HepG2 (cell line): ENCODE data around the gene RAI14. TPM values are rescaled to one million over a fixed set of nuclear protein-coding genes. Genes with fewer than 3 reads are reported as not detected.
A peak's percentile ranks its signal among the peaks of the same experiment; 100 is the strongest.

Experiments
- ATAC-seq: fragments of 200-7000 bp; cut with Tn5 transposase; 3 replicates; pipeline ENCODE4 v1.9.1; 2020; ENCODE audit warnings: mild to moderate bottlenecking, moderate library complexity
- BruUV-seq: library from RNA; stranded (reverse); fragments of 400-500 nt; replicated peaks from 2 replicates; lab custom pipeline; 2021; lab: Mats Ljungman, UMichigan
- CTCF ChIA-PET: fragments of 300-600 bp; formaldehyde crosslinking; extraction: SDS; loops from one replicate; lab custom pipeline; 2021; ENCODE audit warnings: low total read pairs, inconsistent platforms, low intra/inter-chr PET ratio; lab: Yijun Ruan, JAX
- POLR2A ChIA-PET: fragments of 350-600 bp; sonication (Branson Sonifier 250); formaldehyde crosslinking; loops from one replicate; lab custom pipeline; 2020; ENCODE audit warnings: antibody characterized with exemption, inconsistent platforms; lab: Yijun Ruan, JAX
- DNase-seq: peaks from one replicate; pipeline ENCODE4 v3.0.0-alpha.2; 2015; ENCODE audit warnings: low spot score
- FAIRE-seq: peaks from 3 replicates; lab custom pipeline; 2011; peaks lifted over from hg19 to GRCh38; lab: Jason Lieb, UNC
- H2AFZ ChIP-seq: one replicate; pipeline ENCODE4 v1.6.1; 2011; ENCODE audit warnings: low read length, inconsistent platforms
- H3K27ac ChIP-seq: fragments of 300-600 bp; 3 replicates; pipeline ENCODE4 v1.8.0; 2011; ENCODE audit warnings: mixed run types, mild to moderate bottlenecking, mixed read lengths, low read length, inconsistent platforms; ENCODE audit not compliant: insufficient read depth; ENCODE audit errors: extremely low read length
- H3K27me3 ChIP-seq, 2 experiments: fragments of 200-600 bp in 1 of 2; 2 replicates in 1 of 2; 3 replicates in 1 of 2; pipeline versions ENCODE4 v1.6.0 to v1.8.0; 2011; ENCODE audit warnings: low read length in 2 of 2, mild to moderate bottlenecking in 2 of 2, moderate library complexity in 2 of 2, inconsistent platforms in 1 of 2; ENCODE audit not compliant: insufficient read depth in 2 of 2, control insufficient read depth in 1 of 2
- H3K36me3 ChIP-seq, 2 experiments: fragments of 200-600 bp in 1 of 2; replicated peaks in 1 of 2; 2 replicates in 1 of 2; 3 replicates in 1 of 2; pipeline versions ENCODE4 v1.5.1 to v1.8.0; 2011; ENCODE audit warnings: low read length in 2 of 2, inconsistent platforms in 1 of 2; ENCODE audit not compliant: insufficient read depth in 2 of 2, control insufficient read depth in 1 of 2
- H3K4me1 ChIP-seq: 2 replicates; pipeline ENCODE4 v1.5.1; 2012; ENCODE audit warnings: low read length, inconsistent platforms; ENCODE audit not compliant: insufficient read depth
- H3K4me2 ChIP-seq: 2 replicates; pipeline ENCODE4 v1.6.0; 2011; ENCODE audit warnings: low read depth, low read length, inconsistent platforms
- H3K4me3 ChIP-seq, 3 experiments: fragments of 200-600 bp in 1 of 3; sonication (generic), shearing (Covaris generic) in 1 of 3; replicated peaks in 1 of 3; 2 replicates each; pipeline ENCODE4 v1.5.1; 2011 to 2016; ENCODE audit warnings: low read length in 3 of 3, inconsistent platforms in 2 of 3, low read depth in 2 of 3, mild to moderate bottlenecking in 2 of 3, control low read depth in 1 of 3, mixed read lengths in 1 of 3; ENCODE audit not compliant: insufficient read depth in 1 of 3
- H3K79me2 ChIP-seq: one replicate; pipeline ENCODE4 v1.6.1; 2011; ENCODE audit warnings: low read length, inconsistent platforms; ENCODE audit not compliant: insufficient read depth
- H3K9ac ChIP-seq: 2 replicates; pipeline ENCODE4 v1.6.0; 2011; ENCODE audit warnings: mild to moderate bottlenecking, low read depth, low read length, inconsistent platforms; ENCODE audit not compliant: insufficient read depth
- H3K9me3 ChIP-seq: 2 replicates; pipeline ENCODE4 v1.5.1; 2012; ENCODE audit warnings: mild to moderate bottlenecking, low read length
- H4K20me1 ChIP-seq: 2 replicates; pipeline ENCODE4 v1.6.0; 2011; ENCODE audit warnings: inconsistent platforms, mild to moderate bottlenecking, low read length, moderate library complexity; ENCODE audit not compliant: insufficient read depth
- ADNP ChIP-seq: sonication (generic); formaldehyde crosslinking; IDR thresholded peaks from 2 replicates; pipeline ENCODE4 v1.4.0; 2020; ENCODE audit warnings: missing genetic modification reagents
- GABPB1 ChIP-seq: IDR thresholded peaks from 2 replicates; pipeline ENCODE4 v1.6.1; 2016; ENCODE audit warnings: mild to moderate bottlenecking, missing genetic modification reagents, moderate library complexity, missing compliant biosample characterization
- GATAD2A ChIP-seq: IDR thresholded peaks from 2 replicates; pipeline ENCODE4 v1.6.1; 2016
- HDAC2 ChIP-seq: sonication (generic); formaldehyde crosslinking; IDR thresholded peaks from 2 replicates; pipeline ENCODE4 v1.4.0; 2020; ENCODE audit warnings: missing genetic modification reagents
- JUN ChIP-seq: sonication (generic); formaldehyde crosslinking; IDR thresholded peaks from 2 replicates; pipeline ENCODE4 v1.4.0; 2020; ENCODE audit warnings: mild to moderate bottlenecking, missing genetic modification reagents
- POLR2AphosphoS5 ChIP-seq: IDR thresholded peaks from 2 replicates; pipeline ENCODE4 v1.6.1; 2012; ENCODE audit warnings: low read depth, low read length
- RARA ChIP-seq: IDR thresholded peaks from 2 replicates; pipeline ENCODE4 v1.6.1; 2016; ENCODE audit warnings: missing genetic modification reagents, missing compliant biosample characterization
- RBAK ChIP-seq: sonication (generic); formaldehyde crosslinking; IDR thresholded peaks from 2 replicates; pipeline ENCODE4 v1.5.1; 2020; ENCODE audit warnings: mild to moderate bottlenecking, missing genetic modification reagents
- SNAPC2 ChIP-seq: sonication (generic); formaldehyde crosslinking; IDR thresholded peaks from 2 replicates; pipeline ENCODE4 v1.8.1; 2022; ENCODE audit warnings: mild to moderate bottlenecking, missing genetic modification reagents
- SP1 ChIP-seq, 2 experiments: fragments of 450-650 bp in 1 of 2; sonication (generic) in 1 of 2; formaldehyde crosslinking in 1 of 2; IDR thresholded peaks; 2 replicates each; pipeline versions ENCODE4 v1.4.0 to v1.6.1; 2016 to 2020; ENCODE audit warnings: missing genetic modification reagents in 1 of 2
- YEATS4 ChIP-seq: sonication (generic); formaldehyde crosslinking; IDR thresholded peaks from 2 replicates; pipeline ENCODE4 v1.4.0; 2020; ENCODE audit warnings: missing genetic modification reagents, borderline replicate concordance
- ZNF362 ChIP-seq: sonication (generic); formaldehyde crosslinking; IDR thresholded peaks from 2 replicates; pipeline ENCODE4 v1.4.0; 2020; ENCODE audit warnings: missing genetic modification reagents, mild to moderate bottlenecking, borderline replicate concordance
- ZNF382 ChIP-seq: sonication (generic); formaldehyde crosslinking; IDR thresholded peaks from 2 replicates; pipeline ENCODE4 v1.5.0; 2020; ENCODE audit warnings: missing genetic modification reagents, mild to moderate bottlenecking, borderline replicate concordance
- ZNF547 ChIP-seq: sonication (generic); formaldehyde crosslinking; IDR thresholded peaks from 2 replicates; pipeline ENCODE4 v1.5.1; 2020; ENCODE audit warnings: mild to moderate bottlenecking, missing genetic modification reagents
- ZNF703 ChIP-seq: sonication (generic); formaldehyde crosslinking; IDR thresholded peaks from 2 replicates; pipeline ENCODE4 v1.5.1; 2020; ENCODE audit warnings: missing genetic modification reagents, mild to moderate bottlenecking, moderate library complexity, borderline replicate concordance
- ZNF709 ChIP-seq: sonication (generic); formaldehyde crosslinking; IDR thresholded peaks from 2 replicates; pipeline ENCODE4 v1.5.0; 2020; ENCODE audit warnings: mild to moderate bottlenecking, missing genetic modification reagents
- WGBS: methylation state at CpG from one replicate; pipeline ENCODE4 v1.1.6; 2017; ENCODE audit warnings: low lambda C conversion rate; 5-methylcytosine and 5-hydroxymethylcytosine counted together
- in situ Hi-C: cut with HindIII; loops from 2 replicates; pipeline ENCODE4 v1.10.0; 2017; ENCODE audit warnings: low pct_unique_long_range_greater_than_20kb; ENCODE audit not compliant: extremely low pct_ligation_motif_present
- intact Hi-C: fragments of 100-400 bp; cut with micrococcal nuclease; formaldehyde crosslinking; loops from one replicate; pipeline ENCODE4 v1.10.0; 2022; ENCODE audit not compliant: unreplicated experiment
- polyA plus RNA-seq, 8 experiments: library from polyadenylated mRNA; depleted of rRNA in 3 of 8; stranded (reverse) in 7 of 8; unstranded in 1 of 8; fragments of >200 nt; fragmentation: Illumina TruSeq in 4 of 8; extraction: Trizol in 4 of 8; gene quantifications; 2 replicates each; pipeline versions ENCODE4 v1.2.1 to v1.2.3, GENCODE V29; 2011 to 2016; ENCODE audit warnings: low read depth in 4 of 8, missing spikeins in 1 of 8, mixed read lengths in 1 of 8; ENCODE audit not compliant: insufficient read depth in 1 of 8
- total RNA-seq, 5 experiments: library from RNA; depleted of rRNA; stranded (reverse); fragments of >200 nt; fragmentation: Illumina TruSeq; extraction: Trizol; gene quantifications; 2 replicates each; pipeline ENCODE4 v1.2.3, GENCODE V29; 2016; ENCODE audit warnings: low read depth in 1 of 5
- TF ChIP-seq, protein P1 (sequence below): sonication (generic); formaldehyde crosslinking; IDR thresholded peaks from 2 replicates; pipeline ENCODE4 v1.4.0; 2020; ENCODE audit warnings: missing genetic modification reagents
- TF ChIP-seq, protein P2 (sequence below): sonication (generic); formaldehyde crosslinking; IDR thresholded peaks from 2 replicates; pipeline ENCODE4 v1.4.0; 2020; ENCODE audit warnings: missing genetic modification reagents
- TF ChIP-seq, protein P3 (sequence below): IDR thresholded peaks from 2 replicates; pipeline ENCODE4 v1.6.1; 2016; ENCODE audit warnings: missing genetic modification reagents, missing compliant biosample characterization

The RAI14 gene
- total and polyA plus RNA-seq, 2 of the 13 experiments (the other 11 are each of a cell fraction or from before 2014, with no cell fraction given): 12.6 to 18.2 TPM

DNA sequence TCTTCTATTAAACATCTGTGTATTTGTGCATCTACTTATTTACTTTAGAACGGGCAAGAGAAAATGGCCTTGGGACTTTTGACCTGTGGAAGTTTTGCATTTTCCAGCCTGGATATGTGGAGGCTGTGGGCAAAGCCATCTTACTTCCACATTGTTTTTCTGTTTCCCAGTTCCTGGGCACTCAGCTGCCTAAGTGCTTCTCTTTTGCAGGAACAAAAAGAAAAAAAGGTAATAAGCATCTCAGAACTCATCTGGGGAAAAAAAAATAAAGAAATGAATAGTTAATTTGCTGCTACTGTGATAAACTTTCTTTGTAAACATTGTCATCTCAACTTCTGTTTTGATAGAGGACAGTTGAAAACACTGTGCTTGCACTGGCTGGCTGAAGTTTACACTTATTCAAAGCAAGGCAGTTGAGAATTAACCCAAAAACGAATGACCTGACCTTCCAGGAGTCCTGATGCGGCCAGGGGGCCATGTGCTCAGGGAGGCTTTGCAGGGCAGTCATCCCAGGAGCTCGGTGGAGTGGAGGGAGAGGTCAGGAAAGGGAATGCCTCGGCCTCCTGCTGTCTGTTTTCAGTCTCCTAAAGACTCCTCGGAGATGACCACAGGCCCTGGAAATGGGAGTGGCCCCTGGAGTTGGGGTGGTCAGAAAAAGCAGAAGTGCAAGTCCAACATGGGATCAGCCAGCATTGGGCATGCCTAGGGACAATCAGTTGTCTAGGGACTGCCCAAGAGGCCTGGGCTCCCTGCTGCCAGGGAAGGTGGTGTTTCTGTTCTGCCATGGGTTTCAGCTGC is 75.5 kb downstream of the RAI14 start:
- Histone ChIP-seq H4K20me1 (no peaks in the 10 kb centered on the region), H3K36me3 (no peaks in the 10 kb centered on the region; a peak in 1 of 5 replicates), H3K4me1 (peaks cover 32% of the 10 kb centered on the region), H3K4me3 (peak overlapping the region in 2 of 3 experiments; percentile 14 to 21; a peak in 2 of 6 replicates), H3K9ac (peak overlapping the region; percentile 56), H2AFZ (peak overlapping the region; percentile 71), H3K79me2 (no peaks in the 10 kb centered on the region), H3K27ac (peak overlapping the region; percentile 94), H3K9me3 (peaks cover 13% of the 10 kb centered on the region), H3K27me3 (no peaks in the 10 kb centered on the region), H3K4me2 (peak overlapping the region; percentile 64)
- 20% methylated on average over 6 of the region's 6 CpGs for WGBS
- CTCF ChIA-PET: no interaction called here
- DNase-seq: peak; percentile 76
- no TSS peak for BruUV-seq
- peak; percentile 69 for FAIRE-seq
- in situ Hi-C loops: no loop called here
- POLR2A ChIA-PET: interaction anchor here (0.9 to 1.3 kb wide), 2 partner anchors 25 to 45 kb away, joined by 3 to 4 read pairs; no protein-coding TSS in a partner anchor
- ATAC-seq: peak; percentile 92
- intact Hi-C loops: no loop called here
- TF ChIP-seq ZNF547 (CRISPR knock-in tag) (no peak), JUN (CRISPR knock-in tag) (no peak), SP1 (IDR thresholded peaks at IDR 0.05) (no peak), SP1 (CRISPR knock-in tag; IDR thresholded peaks at IDR 0.05) (no peak), HDAC2 (CRISPR knock-in tag) (peak; percentile 56), ZNF382 (no peak), ZNF709 (CRISPR knock-in tag) (no peak), RBAK (CRISPR knock-in tag) (no peak), RARA (CRISPR knock-in tag) (peak; percentile 61), GABPB1 (CRISPR knock-in tag) (no peak), ZNF362 (no peak), ZNF703 (no peak), GATAD2A (peak; percentile 83), SNAPC2 (CRISPR knock-in tag) (no peak), ADNP (CRISPR knock-in tag) (no peak), POLR2AphosphoS5 (0 out of 2 replicates have a peak, but pooled peaks have one; percentile 11), YEATS4 (CRISPR knock-in tag) (no peak)
- TF ChIP-seq, protein P1, sequence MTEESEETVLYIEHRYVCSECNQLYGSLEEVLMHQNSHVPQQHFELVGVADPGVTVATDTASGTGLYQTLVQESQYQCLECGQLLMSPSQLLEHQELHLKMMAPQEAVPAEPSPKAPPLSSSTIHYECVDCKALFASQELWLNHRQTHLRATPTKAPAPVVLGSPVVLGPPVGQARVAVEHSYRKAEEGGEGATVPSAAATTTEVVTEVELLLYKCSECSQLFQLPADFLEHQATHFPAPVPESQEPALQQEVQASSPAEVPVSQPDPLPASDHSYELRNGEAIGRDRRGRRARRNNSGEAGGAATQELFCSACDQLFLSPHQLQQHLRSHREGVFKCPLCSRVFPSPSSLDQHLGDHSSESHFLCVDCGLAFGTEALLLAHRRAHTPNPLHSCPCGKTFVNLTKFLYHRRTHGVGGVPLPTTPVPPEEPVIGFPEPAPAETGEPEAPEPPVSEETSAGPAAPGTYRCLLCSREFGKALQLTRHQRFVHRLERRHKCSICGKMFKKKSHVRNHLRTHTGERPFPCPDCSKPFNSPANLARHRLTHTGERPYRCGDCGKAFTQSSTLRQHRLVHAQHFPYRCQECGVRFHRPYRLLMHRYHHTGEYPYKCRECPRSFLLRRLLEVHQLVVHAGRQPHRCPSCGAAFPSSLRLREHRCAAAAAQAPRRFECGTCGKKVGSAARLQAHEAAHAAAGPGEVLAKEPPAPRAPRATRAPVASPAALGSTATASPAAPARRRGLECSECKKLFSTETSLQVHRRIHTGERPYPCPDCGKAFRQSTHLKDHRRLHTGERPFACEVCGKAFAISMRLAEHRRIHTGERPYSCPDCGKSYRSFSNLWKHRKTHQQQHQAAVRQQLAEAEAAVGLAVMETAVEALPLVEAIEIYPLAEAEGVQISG (CRISPR knock-in tag): 0 out of 2 replicates have a peak, but pooled peaks have one; percentile 19
- TF ChIP-seq, protein P2, sequence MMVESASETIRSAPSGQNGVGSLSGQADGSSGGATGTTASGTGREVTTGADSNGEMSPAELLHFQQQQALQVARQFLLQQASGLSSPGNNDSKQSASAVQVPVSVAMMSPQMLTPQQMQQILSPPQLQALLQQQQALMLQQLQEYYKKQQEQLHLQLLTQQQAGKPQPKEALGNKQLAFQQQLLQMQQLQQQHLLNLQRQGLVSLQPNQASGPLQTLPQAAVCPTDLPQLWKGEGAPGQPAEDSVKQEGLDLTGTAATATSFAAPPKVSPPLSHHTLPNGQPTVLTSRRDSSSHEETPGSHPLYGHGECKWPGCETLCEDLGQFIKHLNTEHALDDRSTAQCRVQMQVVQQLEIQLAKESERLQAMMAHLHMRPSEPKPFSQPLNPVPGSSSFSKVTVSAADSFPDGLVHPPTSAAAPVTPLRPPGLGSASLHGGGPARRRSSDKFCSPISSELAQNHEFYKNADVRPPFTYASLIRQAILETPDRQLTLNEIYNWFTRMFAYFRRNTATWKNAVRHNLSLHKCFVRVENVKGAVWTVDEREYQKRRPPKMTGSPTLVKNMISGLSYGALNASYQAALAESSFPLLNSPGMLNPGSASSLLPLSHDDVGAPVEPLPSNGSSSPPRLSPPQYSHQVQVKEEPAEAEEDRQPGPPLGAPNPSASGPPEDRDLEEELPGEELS (CRISPR knock-in tag): peak; percentile 55
- TF ChIP-seq, protein P3, sequence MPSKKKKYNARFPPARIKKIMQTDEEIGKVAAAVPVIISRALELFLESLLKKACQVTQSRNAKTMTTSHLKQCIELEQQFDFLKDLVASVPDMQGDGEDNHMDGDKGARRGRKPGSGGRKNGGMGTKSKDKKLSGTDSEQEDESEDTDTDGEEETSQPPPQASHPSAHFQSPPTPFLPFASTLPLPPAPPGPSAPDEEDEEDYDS (CRISPR knock-in tag): no peak
